ENCODE data around the gene BDH1.

Gene BDH1

DNA sequence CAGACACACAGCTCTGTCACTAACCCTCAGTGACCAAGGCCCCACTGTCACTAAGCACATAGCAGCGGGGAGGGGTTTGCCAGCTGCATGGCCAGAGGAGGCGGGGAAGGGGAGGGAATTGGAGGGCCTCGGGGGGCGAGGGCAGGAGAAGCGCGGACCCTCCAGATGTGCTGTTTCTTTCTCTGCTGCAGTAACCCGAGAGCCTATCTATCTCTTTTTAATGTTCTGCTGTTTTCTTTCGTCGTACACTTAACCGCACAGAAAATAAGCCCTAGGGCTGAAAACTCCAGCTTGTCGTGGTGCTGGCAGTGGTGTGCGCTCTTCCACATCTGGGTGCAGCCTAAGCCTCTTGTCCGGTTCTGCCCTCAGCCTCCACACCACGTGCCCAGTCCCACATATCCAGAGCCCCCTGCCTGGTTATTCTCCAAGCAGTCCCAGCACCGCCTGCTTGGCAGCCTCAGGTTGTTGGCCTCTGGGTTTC lies 51.1 kb downstream of the BDH1 start:
- DNase-seq, result no peak

DNA sequence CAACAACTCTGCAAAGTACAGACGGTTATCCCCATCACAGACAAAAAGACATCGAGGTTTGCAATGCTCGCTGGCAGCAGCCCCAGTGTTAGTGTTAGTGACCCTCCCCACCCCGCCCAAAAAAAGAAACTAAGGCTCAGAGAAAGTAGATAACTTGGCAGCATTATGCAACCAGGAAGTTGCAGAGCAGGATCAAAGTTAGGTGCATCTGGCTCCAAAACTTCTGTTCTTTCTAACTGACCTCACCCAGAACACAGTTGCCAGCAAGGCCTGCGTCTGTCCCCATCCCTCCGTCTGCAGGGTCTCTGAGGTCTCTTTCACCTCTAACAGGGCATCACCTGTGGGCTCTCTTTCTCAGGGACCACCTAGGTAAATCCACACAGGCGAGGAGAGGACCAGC lies 51.5 kb downstream of the BDH1 start:
- DNase-seq, result no peak

DNA sequence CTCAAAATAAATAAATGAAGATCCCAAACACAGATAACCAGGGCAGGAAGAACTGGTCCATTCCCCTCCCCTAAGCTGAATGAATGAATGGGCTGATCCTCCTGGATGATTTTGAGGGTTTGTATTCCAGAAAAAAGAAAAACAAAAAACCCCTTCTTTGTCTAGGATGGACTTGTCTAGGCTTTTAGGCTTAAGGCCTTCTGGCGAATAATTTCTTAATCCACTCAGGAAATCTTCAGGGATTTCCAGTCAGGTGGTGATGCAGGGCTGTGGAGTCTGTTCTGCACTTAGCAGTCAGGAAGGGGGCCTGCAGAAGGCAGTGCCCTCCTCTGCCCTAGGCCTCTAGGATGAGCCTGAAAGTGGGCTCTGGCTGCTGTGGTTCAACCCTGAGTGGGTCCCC lies 52.1 kb downstream of the BDH1 start:
- no peak for DNase-seq

DNA sequence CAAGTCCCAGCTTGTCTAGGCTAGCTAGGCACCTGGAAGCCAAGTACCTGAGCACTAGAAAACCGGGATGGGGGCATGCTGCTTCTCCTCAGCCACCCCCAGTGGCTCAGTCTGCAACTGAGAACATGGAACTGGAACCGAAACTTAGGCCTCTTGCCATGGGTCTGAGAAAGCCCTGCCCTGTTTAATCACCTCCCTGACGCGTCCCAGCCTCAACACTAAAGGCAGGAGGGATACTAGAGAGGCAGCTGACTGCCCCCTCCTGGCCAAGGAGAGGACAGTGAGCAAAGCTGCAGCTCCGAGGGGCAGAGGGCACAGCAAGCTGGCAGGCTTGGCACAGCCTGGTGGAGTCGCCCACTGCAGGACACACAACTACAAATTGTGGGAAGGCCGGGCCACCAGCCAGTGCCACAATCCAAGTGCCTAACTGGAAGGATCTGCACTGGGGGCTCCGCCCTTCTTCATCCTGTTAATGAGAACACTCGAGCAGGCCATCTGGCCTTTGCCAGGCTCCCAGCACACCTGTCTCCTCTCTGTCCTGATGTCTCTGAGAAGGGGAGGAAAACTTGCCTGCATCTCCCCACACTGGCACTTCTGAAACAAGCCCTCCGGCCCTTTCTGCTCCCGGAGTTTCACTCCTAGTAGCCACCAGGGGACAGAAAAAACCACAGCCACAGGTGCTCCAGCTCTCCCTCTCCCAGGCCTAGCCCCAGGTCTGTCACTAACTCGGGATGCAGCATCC lies 53.7 kb downstream of the BDH1 start:
- DNase-seq, result no peak

DNA sequence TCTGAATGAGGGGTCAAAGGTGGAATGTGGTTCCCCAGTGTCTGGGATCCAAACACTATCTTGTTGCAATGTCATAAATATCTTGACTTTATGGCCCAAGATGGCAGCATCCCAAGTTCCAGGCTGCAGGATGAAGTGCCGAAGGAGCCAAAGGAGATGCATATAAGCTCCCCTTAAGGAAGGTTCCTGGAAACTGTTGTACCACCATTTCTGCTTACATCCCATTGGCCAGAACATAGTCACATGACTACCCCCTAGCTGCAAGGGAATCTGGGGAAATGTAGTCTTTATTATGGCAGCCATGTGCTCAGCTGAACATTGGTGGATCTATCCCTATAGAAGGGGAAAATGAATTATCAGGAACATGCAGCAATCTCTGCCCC lies 54.3 kb downstream of the BDH1 start:
- no peak for DNase-seq

DNA sequence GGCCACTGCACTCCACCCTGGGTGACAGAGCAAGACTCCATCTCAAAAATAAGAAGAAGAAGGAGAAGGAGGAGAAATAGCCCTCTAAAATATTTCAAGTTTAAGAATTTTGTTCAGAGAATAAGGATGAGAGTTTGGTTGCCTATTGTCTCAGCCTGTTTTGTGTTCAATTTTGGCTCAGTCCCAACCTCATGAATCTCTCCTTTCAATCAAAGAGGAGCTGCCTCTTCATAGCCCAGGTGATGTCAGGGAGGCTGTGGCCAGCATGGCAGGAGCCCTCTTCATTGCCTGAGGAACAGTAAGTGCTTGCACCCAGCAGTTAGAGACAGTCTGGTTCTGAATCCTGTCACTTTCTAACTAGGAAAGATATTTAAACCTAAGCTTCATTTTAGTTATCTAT lies 55.0 kb downstream of the BDH1 start:
- DNase-seq, result no peak

DNA sequence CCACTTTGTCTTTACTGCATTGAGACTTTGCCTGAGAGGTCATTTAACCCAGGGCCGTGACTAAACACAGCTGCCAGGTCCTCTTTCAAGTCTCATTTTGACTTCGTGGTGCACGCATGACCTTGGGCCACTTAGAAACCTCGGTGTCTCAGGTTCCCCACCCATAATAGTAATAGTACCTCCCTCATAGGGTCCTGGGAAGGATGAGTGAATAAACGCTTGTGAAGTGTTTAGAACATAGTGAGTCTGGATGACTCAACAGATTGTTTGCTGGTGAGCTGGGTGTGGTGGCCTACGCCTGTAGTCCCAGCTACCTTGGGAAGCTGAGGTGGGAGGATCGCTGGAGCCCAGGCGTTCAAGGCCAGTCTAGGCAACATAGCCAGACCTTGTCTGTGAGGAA lies 56.3 kb downstream of the BDH1 start:
- no peak for DNase-seq

DNA sequence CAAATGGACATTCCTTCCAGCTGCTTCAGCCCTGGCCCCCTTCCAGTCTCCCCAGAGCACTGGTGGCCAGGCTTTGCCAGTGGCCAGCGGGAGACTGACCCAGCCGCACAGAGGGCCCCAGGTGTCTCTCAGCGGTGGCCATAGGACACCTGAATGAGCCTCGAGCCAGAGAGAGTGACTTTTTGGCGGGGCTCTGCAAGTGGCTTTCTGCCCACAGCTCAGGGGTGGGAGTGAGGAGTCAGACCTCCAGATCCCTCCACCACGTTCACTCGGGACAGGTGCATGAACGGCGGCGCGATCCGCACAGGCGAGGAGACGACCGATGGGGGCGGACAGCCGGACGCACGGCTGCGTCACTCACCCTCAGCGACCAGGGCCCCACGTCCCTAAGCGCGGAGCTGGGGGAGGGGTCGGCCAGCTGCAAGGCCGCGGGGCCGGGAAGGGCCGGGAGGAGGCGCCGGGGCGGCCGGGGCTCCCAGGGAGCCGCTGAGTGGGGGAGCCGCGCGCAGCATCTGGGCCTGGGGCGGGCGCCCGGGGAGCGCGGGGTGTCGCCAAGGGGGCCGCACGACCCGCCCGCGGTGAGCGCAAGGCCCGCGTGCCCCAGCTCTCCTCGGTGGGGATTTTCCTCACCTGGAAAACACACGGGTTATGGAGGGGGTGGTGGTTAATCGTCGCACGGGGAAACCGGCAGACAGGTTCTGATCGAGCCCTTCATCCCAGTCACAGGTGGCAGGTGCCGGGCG lies 57.1 kb downstream of the BDH1 start:
- no peak for DNase-seq

DNA sequence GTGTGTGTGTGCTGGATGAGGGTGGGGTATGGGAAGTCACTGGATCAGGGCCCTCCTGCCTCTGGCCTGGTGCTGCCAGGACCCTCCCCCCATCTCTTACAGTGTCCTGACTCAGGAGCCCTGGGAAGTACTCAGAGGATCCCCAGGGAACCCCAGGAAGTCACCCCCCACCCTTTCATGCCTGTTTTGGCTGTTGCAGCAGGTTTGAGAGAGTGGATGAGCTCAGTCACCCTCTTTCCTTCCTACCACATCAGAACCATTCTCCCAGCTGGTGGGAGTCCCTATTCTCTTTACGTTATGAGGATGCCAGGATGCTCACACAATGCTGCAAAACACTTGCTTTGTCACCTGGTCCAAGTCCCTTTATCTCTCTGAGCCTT lies 59.0 kb downstream of the BDH1 start:
- DNase-seq, result no peak

DNA sequence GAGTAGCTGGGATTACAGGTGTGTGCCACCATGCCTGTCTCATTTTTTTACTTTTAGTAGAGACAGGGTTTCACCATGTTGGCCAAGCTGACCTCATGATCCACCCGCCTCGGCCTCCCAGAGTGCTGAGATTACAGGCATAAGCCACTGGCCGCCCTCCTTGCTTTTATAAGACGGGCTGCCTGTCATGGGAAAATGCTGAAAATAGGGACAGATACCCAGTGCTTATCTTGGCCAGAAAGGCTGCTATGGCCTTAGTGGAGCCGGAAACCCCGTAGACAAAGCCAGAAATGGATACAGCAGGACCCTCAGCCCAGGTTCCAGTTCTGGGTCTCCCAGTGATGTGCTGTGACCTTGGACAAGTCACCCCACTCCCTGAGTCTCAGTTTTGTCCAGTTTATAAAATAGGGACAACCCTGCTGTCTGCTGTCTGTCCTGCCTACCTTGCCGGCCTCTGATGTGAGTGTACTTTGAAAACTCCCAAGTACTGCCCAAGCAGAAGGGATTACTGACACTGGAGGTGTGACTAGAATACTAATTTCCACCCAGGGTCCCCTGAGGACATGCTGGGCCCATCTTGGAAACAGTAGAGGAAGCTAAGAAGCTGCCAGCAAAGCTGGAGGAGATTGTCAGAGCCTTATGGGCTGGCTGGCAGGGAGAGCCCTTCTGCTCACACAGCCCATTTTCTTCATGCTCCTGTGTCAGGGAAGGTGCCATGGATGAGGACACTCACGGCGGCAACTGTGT lies 59.6 kb downstream of the BDH1 start:
- no peak for DNase-seq

DNA sequence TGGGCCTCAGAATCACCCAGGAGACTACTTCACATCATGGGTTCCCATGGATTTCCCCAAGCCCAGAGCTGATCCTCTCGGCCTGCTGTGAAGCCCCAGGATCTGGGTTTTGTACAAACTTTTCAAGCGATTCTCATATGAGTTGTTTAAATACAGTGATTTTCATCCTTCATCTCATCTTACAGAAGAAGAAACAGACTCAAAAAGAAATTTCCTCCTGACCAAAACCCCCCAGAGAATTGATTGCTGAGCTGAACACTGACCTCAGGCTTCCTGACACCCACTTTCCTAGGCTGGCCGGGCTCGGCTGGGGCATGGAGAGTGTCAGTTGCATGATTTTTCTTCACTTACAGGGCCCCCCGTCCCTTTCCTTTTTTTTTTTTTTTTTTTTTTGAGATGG lies 60.3 kb downstream of the BDH1 start:
- no peak for DNase-seq

DNA sequence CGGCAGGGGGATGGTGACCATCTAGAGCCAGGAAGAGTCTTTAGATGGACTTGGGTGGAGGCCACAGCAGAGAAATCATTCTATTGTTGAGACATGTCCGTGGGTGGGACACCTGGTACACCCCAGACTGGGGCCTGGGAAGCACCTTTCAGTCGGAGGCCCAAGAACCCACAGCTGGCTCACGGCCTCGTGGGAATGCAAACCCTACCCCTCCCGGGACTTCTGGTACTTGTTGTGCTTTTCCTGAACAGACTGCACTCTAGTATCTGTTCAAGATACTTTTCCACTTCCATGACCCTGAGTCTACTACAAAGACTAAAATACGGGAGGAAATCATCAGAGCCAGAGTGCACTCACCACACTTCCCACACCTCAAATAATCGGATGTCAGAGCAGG lies 60.7 kb downstream of the BDH1 start:
- no peak for DNase-seq

DNA sequence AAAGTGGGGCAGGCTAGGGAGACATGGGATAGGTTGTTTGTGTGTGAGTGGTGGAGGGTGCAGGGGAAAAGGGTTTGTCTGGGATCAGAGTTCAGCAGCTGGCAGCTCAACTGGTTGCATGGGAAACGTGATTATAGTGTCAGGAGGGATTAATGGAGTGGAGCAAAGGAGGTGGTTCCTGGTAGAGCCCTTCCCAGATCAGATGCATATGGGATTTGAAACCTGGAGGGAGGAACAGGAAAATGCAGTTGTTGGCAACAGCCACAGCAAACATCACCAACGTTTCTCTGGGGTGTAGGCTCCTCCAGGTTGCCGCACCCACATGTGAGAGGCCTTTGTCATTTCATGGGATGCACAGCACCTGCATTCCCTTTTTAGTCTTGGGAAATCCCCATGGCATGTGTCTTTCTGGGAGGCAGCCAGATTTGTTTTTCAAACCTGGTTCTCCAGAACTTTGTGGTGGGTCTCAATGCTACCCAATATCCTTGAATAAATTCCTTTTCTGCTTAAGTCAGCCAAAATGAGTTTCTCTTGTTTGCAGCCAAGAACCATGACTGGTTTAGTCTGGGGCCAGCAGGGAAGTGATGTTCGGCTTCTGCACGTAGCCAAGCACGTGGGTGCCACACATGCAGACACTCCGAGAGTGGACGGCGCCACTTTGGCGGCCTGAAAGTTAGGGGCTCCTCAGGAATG lies 61.3 kb downstream of the BDH1 start:
- no peak for DNase-seq

DNA sequence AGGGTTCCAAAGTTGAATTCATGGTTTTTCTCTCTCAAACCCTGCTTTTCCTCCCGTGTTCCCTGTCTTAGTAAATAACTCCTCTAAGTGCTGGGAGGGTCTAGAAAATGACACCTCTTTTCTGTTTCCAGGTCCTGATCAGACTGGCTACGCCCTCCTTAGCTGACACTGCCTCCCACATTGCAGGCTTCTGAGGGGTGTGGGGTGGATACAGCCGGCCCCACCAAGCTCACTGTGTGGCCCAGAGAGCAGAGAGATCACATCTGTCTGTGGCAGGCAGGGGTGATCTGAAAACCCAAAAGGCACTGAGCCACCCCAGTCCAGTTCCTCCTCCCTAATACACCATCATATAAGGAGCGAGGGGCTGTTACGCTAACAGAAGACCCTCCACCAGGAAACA lies 62.7 kb downstream of the BDH1 start:
- DNase-seq, result no peak

DNA sequence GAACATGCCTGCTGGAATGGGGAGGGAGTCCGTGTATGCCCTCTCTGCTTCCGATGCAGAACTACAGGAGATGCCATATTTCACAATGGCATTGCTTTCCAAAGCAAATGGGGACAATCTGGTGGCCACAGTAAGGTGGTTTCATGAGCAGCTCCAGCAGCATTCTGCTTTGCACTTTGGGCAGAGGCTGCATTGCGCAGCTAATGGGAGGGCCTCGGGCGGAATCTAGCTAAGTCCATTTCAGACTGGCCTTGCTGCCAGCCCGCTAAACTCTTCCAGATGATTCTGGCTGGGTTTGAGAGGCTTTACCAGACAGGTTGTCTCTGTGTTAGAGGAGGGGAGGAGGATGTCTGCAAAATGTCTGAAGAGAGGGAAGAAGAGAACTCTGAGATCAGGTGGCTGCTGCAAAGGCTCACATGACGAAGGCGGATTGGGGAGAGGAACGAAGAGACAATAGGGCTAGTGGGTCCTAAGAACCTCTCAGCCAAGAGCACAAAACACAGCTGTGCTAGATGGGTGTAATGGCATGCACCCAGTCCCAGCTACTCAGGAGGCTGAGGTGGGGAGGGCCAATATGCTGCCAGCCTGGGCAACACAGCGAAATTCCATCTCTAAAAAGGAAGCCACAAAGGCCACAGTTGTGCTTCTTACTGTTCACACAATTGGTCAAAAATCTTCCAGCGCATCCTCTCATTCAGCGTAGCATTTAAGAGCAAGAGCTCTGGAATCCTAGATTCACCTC lies 63.7 kb downstream of the BDH1 start:
- no peak for DNase-seq

DNA sequence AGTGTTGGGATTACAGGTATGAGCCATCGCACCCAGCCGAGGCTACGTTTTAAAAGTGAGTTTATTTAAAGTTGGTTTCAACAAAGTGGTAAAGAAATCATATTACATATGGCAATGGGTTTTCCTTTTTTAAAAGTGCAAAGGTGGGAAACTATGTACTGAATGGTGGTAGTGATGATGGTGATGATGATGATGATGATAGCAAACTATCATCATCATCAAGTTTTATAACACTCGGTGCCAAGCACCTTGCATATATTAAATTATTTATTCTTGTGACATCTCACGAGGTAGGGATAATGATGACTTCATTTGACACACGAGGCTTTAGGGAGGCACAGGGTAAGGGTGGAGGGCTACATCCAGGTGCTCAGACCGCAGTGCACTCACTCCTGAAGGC lies 64.3 kb downstream of the BDH1 start:
- no peak for DNase-seq

DNA sequence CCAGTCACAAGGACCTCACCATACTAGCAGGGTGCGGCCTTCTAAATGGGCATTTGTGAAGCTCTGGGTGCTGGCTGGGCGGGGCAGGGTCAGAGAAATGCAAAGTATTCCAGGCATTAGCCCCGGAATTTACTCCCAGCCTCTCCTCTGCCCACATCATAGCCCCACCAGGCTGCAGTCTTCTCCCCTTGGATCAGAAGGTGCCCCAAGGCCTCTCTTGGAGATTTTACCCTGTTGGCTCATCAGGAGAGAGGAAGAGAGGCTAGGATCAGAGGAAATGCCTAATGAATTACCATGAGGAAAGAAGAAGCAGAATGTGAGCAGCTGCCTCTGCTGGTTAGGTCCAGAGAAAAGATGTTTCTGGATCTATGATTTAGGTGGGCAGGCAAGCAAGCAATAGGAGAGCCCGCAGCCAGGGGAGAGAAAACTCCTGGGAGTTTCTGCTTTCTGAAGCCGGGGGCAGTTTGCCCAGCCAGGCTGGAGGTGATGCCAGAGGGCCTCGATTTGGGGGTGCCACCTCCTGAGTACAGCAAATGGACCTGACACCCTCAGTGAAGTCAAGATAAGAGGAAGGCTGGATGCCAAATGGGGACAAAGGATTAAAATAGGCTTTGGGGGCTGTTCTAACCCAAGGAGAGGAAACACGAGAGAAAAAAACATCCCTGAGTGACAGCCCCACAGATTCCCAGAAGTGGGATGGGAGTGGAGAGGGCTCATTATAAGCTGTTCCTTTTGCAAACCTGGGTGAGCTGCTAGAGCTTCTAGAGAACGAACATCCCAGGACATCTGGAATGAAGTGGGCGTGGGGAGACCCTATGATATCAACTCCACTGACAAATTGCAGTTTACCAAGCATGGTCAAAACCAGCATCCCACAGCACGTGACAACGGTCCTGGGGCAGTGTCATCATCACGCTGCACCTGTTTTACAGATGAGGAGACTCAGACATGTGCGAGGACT lies 65.4 kb downstream of the BDH1 start:
- peak; percentile 53 for DNase-seq

DNA sequence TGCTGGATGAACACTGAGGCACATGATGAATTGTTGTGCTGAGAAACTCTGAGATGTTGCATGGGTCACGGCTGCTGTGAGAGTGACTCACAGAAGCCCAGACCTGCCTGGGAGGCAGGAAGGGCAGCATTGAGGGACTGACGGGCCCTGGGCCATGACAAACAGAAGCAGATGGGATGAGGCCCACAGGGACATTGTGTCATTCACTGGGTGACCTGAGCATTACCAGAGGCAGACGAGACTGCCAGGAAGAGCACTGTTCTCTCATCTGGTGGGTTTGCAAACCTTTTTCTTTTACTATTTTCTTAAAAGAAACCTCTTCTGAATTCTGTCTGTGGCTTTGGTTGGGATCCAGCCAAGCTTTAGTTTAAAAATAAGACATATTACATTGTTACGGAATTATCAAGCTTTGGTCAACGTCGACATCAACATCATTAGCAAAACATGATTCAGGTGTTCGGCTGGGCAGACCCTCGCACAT lies 67.8 kb downstream of the BDH1 start:
- peak; percentile 74 for DNase-seq

DNA sequence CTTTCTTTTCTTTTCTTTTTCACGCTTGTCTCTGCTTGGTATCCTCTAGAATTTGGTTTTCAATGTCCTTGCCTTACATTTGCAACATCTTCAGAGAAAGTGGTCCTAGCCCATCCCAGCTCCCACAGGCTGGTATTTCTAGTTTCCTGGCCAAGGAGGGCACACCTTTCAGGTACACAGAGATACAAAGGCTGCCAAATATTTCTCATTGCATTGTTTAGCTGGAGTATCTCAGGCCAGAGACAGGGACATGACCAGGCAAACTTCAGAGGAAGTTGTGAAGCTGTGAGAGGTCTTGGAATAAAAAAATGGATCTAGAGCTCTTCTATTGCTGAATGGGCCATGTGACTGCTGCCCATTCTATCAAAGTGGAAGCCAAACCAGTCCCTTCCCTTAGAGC lies 68.9 kb downstream of the BDH1 start:
- DNase-seq, result no peak

DNA sequence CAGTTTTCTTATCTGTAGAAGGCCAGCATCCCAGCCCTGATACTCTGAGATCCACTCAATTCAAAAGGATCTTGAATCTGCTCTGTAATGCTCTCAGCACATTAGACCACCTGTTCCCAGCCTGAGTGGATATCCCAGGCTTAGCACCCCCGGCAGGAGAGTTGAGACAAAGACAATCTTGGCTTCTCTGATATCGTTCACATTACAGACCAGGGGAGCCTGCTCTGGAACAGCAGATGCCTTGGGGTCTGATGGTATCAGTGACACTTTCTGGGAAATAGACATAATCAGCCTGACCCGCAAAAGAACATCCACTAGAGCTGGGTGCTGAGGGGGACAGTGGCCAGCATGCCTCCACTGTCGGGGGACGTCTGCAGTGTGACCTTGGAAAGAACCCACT lies 70.6 kb downstream of the BDH1 start:
- DNase-seq, result no peak

DNA sequence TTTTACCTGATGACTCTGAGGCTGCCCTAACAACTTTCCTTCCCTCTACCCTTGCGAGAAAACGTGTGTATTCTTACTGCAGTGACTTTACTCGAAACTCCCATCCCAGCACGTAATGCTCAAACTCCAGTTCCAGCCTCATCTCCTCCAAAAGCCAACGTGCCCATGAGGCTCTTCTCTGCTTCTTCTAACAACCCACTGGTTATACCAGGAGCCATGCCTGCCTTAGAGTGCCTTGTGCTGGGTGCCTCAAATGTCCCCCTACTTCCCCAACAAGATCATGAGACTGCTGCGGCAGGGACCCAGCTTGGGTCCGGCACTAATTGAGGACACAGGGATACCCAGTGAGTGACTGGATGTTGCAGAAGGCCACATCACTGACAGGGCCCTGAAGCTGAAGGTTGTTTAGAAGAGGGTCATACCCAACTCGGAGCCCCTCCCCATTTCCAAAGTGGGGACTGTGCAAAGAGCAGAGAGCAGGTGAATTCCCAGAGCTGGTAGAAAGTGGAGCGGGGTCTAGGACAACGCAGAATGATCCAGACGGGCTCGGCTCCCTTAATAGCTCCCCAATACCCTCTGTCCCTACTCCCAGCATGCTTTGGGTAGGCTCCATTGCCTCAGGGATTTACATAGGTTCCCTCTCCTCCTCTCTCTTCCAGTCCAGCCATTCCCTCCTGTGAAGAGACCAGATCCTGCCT lies 71.4 kb downstream of the BDH1 start:
- no peak for DNase-seq

All from amniotic stem cell (primary cell).